ENCODE data around the gene LRRC4C. TPM values are rescaled to one million over a fixed set of nuclear protein-coding genes. Genes with fewer than 3 reads are reported as not detected.

The LRRC4C gene
- total and polyA plus RNA-seq, 2 experiments from 2014 or later = 0.35 to 1.1 TPM

DNA sequence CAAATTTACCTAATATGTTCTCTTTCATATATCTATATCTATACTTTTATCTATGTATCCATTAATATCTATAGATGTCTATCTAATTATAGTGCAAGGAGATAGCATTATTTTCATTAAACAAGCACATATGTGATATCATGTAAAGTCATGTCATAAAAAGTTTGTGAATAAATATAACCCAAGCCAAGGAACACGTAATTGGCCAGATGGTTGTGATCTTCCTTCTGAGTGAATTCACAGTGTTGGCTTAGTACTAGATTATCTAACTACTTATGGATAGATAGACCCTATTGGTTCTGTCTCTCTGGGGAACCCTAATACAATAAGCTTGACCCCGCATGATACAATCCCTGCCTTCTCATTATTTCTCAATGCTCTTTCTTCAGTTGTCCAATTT, 484.4 kb downstream of the LRRC4C start (continued):
- TF ChIP-seq, protein P1, sequence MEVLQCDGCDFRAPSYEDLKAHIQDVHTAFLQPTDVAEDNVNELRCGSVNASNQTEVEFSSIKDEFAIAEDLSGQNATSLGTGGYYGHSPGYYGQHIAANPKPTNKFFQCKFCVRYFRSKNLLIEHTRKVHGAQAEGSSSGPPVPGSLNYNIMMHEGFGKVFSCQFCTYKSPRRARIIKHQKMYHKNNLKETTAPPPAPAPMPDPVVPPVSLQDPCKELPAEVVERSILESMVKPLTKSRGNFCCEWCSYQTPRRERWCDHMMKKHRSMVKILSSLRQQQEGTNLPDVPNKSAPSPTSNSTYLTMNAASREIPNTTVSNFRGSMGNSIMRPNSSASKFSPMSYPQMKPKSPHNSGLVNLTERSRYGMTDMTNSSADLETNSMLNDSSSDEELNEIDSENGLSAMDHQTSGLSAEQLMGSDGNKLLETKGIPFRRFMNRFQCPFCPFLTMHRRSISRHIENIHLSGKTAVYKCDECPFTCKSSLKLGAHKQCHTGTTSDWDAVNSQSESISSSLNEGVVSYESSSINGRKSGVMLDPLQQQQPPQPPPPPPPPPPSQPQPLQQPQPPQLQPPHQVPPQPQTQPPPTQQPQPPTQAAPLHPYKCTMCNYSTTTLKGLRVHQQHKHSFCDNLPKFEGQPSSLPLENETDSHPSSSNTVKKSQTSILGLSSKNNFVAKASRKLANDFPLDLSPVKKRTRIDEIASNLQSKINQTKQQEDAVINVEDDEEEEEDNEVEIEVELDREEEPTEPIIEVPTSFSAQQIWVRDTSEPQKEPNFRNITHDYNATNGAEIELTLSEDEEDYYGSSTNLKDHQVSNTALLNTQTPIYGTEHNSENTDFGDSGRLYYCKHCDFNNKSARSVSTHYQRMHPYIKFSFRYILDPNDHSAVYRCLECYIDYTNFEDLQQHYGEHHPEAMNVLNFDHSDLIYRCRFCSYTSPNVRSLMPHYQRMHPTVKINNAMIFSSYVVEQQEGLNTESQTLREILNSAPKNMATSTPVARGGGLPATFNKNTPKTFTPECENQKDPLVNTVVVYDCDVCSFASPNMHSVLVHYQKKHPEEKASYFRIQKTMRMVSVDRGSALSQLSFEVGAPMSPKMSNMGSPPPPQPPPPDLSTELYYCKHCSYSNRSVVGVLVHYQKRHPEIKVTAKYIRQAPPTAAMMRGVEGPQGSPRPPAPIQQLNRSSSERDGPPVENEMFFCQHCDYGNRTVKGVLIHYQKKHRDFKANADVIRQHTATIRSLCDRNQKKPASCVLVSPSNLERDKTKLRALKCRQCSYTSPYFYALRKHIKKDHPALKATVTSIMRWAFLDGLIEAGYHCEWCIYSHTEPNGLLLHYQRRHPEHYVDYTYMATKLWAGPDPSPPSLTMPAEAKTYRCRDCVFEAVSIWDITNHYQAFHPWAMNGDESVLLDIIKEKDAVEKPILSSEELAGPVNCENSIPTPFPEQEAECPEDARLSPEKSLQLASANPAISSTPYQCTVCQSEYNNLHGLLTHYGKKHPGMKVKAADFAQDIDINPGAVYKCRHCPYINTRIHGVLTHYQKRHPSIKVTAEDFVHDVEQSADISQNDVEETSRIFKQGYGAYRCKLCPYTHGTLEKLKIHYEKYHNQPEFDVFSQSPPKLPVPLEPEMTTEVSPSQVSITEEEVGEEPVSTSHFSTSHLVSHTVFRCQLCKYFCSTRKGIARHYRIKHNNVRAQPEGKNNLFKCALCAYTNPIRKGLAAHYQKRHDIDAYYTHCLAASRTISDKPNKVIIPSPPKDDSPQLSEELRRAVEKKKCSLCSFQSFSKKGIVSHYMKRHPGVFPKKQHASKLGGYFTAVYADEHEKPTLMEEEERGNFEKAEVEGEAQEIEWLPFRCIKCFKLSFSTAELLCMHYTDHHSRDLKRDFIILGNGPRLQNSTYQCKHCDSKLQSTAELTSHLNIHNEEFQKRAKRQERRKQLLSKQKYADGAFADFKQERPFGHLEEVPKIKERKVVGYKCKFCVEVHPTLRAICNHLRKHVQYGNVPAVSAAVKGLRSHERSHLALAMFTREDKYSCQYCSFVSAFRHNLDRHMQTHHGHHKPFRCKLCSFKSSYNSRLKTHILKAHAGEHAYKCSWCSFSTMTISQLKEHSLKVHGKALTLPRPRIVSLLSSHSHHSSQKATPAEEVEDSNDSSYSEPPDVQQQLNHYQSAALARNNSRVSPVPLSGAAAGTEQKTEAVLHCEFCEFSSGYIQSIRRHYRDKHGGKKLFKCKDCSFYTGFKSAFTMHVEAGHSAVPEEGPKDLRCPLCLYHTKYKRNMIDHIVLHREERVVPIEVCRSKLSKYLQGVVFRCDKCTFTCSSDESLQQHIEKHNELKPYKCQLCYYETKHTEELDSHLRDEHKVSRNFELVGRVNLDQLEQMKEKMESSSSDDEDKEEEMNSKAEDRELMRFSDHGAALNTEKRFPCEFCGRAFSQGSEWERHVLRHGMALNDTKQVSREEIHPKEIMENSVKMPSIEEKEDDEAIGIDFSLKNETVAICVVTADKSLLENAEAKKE (CRISPR knock-in tag; IDR thresholded peaks at IDR 0.05) = no peak
- TF ChIP-seq EZH2phosphoT487 (IDR thresholded peaks at IDR 0.05; ENCODE audit: unreplicated experiment) = no peak
- no peak for TF ChIP-seq NANOG (IDR thresholded peaks at IDR 0.05; ENCODE audit: borderline replicate concordance)
- TF ChIP-seq, protein P2, sequence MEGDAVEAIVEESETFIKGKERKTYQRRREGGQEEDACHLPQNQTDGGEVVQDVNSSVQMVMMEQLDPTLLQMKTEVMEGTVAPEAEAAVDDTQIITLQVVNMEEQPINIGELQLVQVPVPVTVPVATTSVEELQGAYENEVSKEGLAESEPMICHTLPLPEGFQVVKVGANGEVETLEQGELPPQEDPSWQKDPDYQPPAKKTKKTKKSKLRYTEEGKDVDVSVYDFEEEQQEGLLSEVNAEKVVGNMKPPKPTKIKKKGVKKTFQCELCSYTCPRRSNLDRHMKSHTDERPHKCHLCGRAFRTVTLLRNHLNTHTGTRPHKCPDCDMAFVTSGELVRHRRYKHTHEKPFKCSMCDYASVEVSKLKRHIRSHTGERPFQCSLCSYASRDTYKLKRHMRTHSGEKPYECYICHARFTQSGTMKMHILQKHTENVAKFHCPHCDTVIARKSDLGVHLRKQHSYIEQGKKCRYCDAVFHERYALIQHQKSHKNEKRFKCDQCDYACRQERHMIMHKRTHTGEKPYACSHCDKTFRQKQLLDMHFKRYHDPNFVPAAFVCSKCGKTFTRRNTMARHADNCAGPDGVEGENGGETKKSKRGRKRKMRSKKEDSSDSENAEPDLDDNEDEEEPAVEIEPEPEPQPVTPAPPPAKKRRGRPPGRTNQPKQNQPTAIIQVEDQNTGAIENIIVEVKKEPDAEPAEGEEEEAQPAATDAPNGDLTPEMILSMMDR (conservative IDR thresholded peaks at IDR 0.05; ENCODE audit: low read depth in 2 of 2) = no peak
- TF ChIP-seq, protein P3, sequence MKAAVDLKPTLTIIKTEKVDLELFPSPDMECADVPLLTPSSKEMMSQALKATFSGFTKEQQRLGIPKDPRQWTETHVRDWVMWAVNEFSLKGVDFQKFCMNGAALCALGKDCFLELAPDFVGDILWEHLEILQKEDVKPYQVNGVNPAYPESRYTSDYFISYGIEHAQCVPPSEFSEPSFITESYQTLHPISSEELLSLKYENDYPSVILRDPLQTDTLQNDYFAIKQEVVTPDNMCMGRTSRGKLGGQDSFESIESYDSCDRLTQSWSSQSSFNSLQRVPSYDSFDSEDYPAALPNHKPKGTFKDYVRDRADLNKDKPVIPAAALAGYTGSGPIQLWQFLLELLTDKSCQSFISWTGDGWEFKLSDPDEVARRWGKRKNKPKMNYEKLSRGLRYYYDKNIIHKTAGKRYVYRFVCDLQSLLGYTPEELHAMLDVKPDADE (IDR thresholded peaks at IDR 0.05) = no peak
- TF ChIP-seq, protein P4, sequence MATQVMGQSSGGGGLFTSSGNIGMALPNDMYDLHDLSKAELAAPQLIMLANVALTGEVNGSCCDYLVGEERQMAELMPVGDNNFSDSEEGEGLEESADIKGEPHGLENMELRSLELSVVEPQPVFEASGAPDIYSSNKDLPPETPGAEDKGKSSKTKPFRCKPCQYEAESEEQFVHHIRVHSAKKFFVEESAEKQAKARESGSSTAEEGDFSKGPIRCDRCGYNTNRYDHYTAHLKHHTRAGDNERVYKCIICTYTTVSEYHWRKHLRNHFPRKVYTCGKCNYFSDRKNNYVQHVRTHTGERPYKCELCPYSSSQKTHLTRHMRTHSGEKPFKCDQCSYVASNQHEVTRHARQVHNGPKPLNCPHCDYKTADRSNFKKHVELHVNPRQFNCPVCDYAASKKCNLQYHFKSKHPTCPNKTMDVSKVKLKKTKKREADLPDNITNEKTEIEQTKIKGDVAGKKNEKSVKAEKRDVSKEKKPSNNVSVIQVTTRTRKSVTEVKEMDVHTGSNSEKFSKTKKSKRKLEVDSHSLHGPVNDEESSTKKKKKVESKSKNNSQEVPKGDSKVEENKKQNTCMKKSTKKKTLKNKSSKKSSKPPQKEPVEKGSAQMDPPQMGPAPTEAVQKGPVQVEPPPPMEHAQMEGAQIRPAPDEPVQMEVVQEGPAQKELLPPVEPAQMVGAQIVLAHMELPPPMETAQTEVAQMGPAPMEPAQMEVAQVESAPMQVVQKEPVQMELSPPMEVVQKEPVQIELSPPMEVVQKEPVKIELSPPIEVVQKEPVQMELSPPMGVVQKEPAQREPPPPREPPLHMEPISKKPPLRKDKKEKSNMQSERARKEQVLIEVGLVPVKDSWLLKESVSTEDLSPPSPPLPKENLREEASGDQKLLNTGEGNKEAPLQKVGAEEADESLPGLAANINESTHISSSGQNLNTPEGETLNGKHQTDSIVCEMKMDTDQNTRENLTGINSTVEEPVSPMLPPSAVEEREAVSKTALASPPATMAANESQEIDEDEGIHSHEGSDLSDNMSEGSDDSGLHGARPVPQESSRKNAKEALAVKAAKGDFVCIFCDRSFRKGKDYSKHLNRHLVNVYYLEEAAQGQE (IDR thresholded peaks at IDR 0.05; ENCODE audit: unreplicated experiment) = no peak
- TF ChIP-seq CREB1 (CRISPR knock-in tag; IDR thresholded peaks at IDR 0.05; ENCODE audit: low read depth) = no peak
- TF ChIP-seq STAT1 (IDR thresholded peaks at IDR 0.05; ENCODE audit: unreplicated experiment) = no peak
- no peak for TF ChIP-seq ZNF114 (CRISPR knock-in tag; IDR thresholded peaks at IDR 0.05)
- TF ChIP-seq JUNB (IDR thresholded peaks at IDR 0.05; ENCODE audit: unreplicated experiment) = no peak

Measured in GM23338 (cell line).